OCI-LY1 (cell line): ENCODE results near the gene JMJD8.

Experiments
- EZH2 ChIP-seq: fragments of 200-600 bp; sonication (generic), shearing (Covaris generic); IDR thresholded peaks from 2 replicates; pipeline ENCODE4 v1.8.0; 2017; ENCODE audit warnings: borderline replicate concordance, mixed run types, mild to moderate bottlenecking, antibody characterized with exemption, low read length, moderate library complexity, mixed read lengths
- TF ChIP-seq, protein P1 (sequence below): fragments of 200-600 bp; sonication (generic), shearing (Covaris generic); IDR thresholded peaks from 2 replicates; pipeline ENCODE4 v1.5.1; 2017; ENCODE audit warnings: mild to moderate bottlenecking, antibody characterized with exemption, low read length, moderate library complexity, mixed read lengths

DNA sequence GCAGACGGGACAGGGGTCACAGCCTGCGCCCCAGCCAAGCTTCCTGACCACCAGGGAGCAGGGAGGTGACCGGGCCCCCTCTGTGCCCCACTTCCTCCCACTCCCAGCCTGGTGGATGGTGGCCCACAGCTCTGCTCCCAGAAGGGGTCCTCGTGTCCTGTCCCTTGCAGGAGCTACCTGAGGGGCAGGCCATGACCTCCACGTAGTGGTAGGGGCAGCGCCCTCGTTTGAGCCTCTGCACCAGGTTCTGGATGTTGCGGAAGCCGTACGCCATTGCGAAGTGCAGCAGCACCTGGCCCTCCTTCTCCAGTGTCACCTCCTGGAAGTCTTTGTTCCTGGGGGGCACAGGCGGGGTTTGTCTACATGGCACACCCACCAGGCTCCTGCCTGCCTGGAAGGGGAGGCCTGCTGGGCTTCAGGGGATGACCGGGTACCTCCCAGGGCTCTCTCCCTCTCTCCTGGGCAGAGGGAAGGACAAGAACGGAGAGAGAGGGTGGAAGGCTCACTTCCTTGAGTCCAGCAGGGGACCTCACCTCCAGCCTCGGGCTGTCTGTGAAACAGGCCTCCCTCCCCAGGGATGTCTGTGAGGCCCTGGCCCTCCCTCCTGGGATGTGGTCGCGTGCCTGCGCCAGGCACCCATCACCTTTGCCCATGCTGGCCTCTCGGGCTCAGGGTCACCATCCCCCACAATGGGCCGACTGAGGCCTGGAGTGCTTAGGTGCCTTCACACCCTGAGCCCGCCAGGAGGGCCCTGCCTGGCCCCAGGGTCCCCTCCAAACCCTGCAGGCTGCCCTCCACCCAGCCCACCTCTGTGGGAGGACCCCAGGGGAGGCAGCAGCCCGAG lies 46.8 kb upstream of the JMJD8 start:
- TF ChIP-seq, protein P1, sequence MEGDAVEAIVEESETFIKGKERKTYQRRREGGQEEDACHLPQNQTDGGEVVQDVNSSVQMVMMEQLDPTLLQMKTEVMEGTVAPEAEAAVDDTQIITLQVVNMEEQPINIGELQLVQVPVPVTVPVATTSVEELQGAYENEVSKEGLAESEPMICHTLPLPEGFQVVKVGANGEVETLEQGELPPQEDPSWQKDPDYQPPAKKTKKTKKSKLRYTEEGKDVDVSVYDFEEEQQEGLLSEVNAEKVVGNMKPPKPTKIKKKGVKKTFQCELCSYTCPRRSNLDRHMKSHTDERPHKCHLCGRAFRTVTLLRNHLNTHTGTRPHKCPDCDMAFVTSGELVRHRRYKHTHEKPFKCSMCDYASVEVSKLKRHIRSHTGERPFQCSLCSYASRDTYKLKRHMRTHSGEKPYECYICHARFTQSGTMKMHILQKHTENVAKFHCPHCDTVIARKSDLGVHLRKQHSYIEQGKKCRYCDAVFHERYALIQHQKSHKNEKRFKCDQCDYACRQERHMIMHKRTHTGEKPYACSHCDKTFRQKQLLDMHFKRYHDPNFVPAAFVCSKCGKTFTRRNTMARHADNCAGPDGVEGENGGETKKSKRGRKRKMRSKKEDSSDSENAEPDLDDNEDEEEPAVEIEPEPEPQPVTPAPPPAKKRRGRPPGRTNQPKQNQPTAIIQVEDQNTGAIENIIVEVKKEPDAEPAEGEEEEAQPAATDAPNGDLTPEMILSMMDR: no peak
- TF ChIP-seq EZH2: no peak
